GM21737 (cell line): ENCODE measurements around the gene EIF4G3.
"Not testable (repeated sequence)": the region's sequence is repeated elsewhere in the genome, so short reads cannot be mapped to it uniquely, and the experiment has no call there.

Experiments used
- ATAC-seq: cut with Tn5 transposase; IDR thresholded peaks from one replicate; pipeline ENCODE4 v1.9.1; 2021; ENCODE audit warnings: mild to moderate bottlenecking, moderate library complexity; ENCODE audit not compliant: unreplicated experiment

The EIF4G3 gene

GRCh38 chr1:20887246-20887645 lies 289.5 kb downstream of the EIF4G3 start:
- ATAC-seq: no peak

DNA sequence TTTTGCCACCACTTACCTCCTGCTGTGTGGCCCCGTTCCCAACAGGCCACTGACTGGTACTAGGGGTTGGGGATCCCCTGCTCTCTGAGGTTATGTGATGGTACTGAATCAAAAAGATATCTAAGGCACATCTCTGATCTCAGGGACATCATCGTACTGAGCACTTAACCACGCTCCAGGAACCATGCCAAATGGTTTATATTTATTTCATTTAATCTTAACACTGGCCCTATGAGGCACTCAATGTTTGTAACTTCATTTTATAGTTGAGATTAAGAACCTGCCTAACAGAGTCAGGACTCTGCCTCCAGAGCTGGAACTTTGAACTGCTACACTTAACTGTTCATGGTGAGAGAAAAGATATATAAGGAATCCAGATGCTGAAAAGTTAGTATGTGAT lies 291.6 kb downstream of the EIF4G3 start:
- no peak for ATAC-seq

GRCh38 chr1:20884513-20884912 lies 292.2 kb downstream of the EIF4G3 start:
- no peak for ATAC-seq

DNA sequence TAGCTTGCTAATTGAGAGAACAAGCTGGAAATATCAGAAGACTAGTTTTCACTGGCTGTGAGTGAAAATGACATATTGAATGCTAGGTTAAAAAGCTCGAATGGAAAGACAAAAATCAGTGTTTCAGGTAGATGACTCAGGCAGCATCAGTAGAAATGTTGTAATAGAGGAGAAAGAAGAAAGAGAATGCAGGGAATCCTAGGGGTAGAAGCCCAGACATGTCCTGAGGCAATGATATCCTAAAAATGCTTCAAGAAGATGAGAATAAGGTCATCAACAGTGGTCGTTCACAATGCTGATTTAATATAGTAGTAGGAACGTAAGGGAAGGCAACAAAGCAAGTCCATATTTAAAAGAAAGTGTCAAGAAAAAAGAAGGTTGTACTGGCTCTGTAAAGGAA lies 292.9 kb downstream of the EIF4G3 start:
- ATAC-seq: no peak

DNA sequence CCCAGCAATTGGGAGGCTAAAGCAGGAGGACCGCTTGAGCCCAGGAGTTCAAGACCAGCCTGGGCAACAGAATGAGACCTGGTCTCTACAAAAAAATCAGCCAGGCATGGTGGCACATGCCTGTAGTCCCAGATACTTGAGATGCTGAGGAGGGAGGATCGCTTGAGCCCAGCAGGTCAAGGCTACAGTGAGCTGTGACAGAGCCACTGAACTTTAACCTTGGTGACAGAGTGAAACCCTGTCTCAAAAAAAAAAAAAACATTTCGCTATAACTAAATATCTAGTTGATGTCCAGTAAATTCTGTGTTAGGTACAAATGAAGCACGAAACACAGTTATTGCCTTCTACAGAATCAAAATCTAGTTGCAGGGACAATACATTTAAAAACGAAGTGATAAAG lies 293.9 kb downstream of the EIF4G3 start:
- no peak for ATAC-seq

- ATAC-seq: no peak
Measured at GRCh38 chr1:20878799-20879198, 297.9 kb downstream of the EIF4G3 start.

DNA sequence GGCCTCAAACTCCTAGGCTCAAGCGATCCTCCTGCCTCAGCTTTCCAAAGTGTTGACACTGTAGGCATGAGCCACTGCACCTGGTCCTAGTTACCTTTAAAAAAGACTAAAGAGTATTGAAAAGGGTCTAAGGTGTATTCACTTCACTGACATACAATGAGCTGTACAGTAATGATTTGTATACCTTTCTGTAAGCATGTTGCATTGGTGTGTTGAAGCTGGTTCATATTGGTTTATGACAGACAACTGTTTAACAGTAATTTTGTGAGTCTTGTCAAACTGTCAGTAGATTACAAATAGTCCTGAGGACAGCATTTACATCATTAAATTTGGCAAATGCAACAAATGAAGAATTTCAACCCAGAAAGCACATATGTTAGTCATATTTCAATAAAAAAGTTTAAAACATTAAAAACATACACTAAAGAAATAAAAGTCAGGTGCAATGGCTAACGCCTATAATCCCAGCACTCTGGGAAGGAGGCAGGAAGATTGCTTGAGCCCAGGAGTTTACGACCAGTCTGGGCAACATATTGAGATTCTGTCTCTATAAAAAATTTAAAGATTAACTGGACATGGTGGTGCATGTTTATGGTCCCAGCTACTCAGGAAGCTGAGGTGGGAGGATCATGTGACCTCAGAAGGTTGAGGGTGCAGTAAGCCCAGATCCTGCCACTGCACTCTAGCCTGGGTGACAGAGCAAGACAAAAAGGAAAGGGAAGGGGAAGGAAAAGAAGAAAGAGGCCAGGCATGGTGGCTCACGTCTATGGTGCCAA lies 301.3 kb downstream of the EIF4G3 start:
- no peak for ATAC-seq

DNA sequence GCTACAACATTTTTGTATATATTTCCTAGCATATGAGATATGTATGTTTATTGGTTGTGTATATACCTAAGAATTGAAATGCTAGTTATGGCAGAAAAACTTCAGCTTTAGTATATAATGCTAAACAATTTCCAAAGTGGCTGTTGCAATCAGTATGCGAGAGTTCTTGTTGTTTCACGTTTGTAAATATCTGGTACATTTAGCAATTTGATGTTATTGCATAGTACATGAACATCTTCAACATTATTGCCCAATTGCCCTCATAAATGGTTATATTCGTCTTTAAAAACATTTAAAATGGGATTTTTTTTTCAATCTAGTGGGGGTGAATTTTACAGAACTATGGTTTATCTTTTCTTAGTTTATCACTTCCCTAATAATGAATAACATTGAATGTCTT lies 303.4 kb downstream of the EIF4G3 start:
- no peak for ATAC-seq

DNA sequence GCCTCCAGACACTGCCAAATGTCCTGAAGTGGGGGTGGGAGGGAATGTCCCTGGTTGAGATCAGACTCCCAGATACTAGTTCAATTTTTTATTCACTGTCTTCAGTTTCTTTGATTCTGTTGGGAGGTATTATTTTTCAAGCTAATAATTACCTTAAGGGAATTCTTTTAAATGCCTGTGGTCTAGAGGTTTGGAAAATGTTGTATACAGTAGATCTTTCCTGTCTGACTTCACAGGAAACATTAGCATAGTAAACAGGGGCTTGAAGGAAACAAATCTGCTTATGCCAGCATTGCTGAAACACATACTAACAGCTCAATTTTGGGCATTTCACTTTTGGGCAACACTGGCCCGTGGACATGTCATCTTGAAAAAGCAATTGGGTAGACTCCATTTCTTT lies 305.3 kb downstream of the EIF4G3 start:
- no peak for ATAC-seq

GRCh38 chr1:20870718-20871117 lies 306.0 kb downstream of the EIF4G3 start:
- ATAC-seq: no peak

GRCh38 chr1:20868263-20868662 lies 308.4 kb downstream of the EIF4G3 start:
- no peak for ATAC-seq

DNA sequence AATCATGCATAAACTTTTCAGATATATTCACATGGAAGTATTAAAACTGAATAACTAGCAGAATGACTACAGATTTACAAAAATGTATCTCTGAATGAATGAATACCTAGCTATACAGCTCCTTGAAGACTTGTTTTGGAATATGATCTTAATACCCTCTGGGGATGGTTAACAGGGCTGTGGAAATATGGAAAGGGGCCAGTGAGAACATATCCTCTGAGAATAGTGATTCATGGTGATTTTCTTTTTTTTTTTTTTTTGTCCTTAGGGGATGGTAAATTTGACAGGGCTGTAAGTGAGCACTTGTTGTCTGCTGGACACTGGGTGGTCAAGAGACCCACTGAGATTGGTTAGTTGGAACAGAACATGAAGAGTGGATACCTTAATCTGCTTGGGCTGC lies 308.9 kb downstream of the EIF4G3 start:
- ATAC-seq: no peak

DNA sequence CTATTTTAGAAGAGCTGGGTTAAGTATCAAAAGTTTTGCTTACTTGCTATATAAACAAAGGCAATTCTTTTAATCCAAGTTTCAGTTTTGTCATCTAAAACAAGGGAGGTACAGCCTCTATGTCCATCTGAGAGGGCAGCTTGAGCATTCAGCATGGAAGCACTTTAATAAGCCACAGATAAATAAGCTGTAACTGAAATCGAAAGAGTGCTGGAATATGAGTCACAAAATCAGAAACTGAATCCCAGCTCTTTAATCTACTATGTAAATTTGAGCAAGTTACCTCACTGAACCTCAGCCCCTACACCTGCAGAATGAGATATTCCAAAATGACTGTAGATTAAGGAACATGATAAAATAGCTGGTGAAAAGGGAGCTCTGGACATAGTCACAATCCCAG lies 309.6 kb downstream of the EIF4G3 start:
- no peak for ATAC-seq

GRCh38 chr1:20865001-20865400 lies 311.7 kb downstream of the EIF4G3 start:
- ATAC-seq: no peak

GRCh38 chr1:20854529-20854928 lies 322.2 kb downstream of the EIF4G3 start:
- ATAC-seq: no peak

GRCh38 chr1:20851791-20852190 lies 324.9 kb downstream of the EIF4G3 start:
- not testable (repeated sequence) for ATAC-seq

DNA sequence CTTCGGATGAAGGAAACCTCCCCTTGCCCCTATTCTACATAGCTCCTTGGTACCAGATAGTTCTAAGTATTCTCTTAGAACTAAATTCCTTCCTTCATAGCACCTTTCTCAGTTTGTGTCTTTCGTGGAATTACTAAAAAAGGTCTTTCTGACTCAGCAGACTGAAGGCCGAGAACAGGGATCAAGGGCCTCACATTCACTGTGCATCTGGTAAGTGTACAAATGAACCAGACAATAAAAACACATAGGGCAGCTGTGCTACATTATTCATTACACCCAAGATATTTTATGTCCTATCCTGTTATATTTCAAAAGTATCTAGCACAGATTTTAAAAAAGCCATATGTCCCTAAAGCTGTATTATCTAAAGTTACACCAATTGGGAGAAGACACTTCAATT lies 326.7 kb downstream of the EIF4G3 start:
- ATAC-seq: no peak

GRCh38 chr1:20849100-20849499 lies 327.6 kb downstream of the EIF4G3 start:
- ATAC-seq: no peak

DNA sequence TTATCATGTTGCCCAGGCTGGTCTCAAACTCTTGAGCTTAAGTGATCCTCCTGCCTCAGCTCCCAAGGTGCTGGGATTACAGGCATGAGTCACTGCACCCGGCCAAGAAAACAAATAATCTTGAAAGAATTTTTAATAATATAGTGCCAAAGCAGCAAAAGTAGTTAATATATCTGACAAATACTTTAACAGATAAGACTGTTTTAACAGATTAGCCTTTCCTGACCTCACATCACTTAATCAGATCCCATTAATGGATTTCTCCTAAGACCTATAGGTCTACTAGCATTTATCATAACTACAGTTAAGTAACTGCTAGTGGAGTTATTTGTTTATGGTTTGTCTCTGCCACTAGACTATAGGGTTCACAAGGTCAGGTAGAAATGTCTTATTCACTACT lies 328.5 kb downstream of the EIF4G3 start:
- no peak for ATAC-seq

DNA sequence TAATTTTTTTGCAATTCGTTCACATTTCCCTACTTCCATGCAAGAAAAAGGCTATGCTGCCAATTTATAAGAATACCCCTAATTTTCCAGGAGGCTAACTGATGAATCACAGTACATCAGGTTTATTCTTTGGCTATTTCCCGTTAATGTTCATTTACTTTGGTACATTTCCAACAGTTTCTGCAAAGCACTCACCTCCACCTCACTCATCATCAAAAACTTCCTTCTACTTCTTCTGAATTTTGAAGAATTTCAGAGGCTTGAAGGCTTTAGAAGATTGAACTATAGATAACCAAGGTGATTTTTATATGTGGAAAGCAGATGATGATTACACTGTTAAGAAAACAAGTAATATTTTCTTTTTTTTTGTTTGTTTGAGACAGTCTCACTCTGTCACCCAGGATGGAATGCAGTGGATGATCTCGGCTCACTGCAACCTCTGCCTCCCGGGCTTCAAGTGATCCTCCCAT lies 329.1 kb downstream of the EIF4G3 start:
- ATAC-seq: no peak

GRCh38 chr1:20846461-20847374 lies 330.0 kb downstream of the EIF4G3 start:
- no peak for ATAC-seq

DNA sequence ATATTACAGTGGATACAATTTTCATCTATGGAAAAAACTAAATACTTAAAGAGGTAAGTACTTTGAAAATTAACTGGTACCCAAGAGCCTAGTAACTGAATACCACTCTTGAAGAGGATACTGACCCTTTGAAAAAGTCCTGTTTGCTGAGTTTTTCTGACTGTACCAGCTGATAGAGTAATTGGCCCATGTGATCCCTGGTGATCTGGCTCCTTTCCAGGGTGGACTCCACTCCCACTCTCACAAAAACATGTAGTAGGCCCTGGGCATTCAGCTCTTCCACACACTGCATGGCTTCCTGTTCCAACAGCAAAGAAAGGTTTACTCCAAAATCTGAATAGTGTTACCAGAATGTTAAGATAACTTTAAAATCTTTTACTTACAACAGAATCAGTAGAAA lies 336.0 kb downstream of the EIF4G3 start:
- no peak for ATAC-seq
